Measurements from ENCODE around the gene FAIM2.

GRCh38 chr12:49910331-49911212 is 6.9 kb upstream of the FAIM2 start:
- TF ChIP-seq CTCF (IDR thresholded peaks at IDR 0.05) (no peak), ZFX (IDR thresholded peaks at IDR 0.05; ENCODE audit: borderline replicate concordance) (no peak)
